Frontal cortex (tissue), 4 donors: ENCODE data around the gene MTHFD2L. TPM values are rescaled to one million over a fixed set of nuclear protein-coding genes. Genes with fewer than 3 reads are reported as not detected.
"Not testable (repeated sequence)": the region's sequence is repeated elsewhere in the genome, so short reads cannot be mapped to it uniquely, and the experiment has no call there.

Experiments
- DNase-seq, 2 donors: peaks; one replicate each; pipeline ENCODE4 v3.0.0; 2012; ENCODE audit warnings: low spot score in 2 of 2
- FAIRE-seq: peaks from 2 replicates; lab custom pipeline; 2012; peaks lifted over from hg19 to GRCh38; lab: Jason Lieb, UNC
- total RNA-seq: library from RNA; depleted of rRNA; stranded (reverse); fragments of >200 nt; gene quantifications from one replicate; pipeline ENCODE4 v1.2.3, GENCODE V29; 2014
- donor health status: control.
- donor health status: control.
- donor health status: control.

MTHFD2L gene
- total RNA-seq, 1 donor from 2014 or later, result 44.0 TPM

GRCh38 chr4:74322301-74322700 is 164.4 kb downstream of the MTHFD2L start:
- DNase-seq, result no peak
- no peak for FAIRE-seq

- DNase-seq (no peak), FAIRE-seq (no peak)
Measured at GRCh38 chr4:74323663-74324062, 165.7 kb downstream of the MTHFD2L start.

- DNase-seq (no peak), FAIRE-seq (no peak)
Measured at GRCh38 chr4:74324262-74324661, 166.3 kb downstream of the MTHFD2L start.

- DNase-seq (no peak), FAIRE-seq (no peak)
Measured at GRCh38 chr4:74325886-74326285, 168.0 kb downstream of the MTHFD2L start.

GRCh38 chr4:74327762-74328161 is 169.8 kb downstream of the MTHFD2L start:
- DNase-seq (no peak), FAIRE-seq (no peak)

- FAIRE-seq (no peak), DNase-seq (no peak)
Measured at GRCh38 chr4:74328501-74328900, 170.6 kb downstream of the MTHFD2L start.

GRCh38 chr4:74329307-74329706 is 171.4 kb downstream of the MTHFD2L start:
- FAIRE-seq (no peak), DNase-seq (no peak)

GRCh38 chr4:74330295-74330750 is 172.4 kb downstream of the MTHFD2L start:
- no peak for FAIRE-seq
- DNase-seq, result no peak

GRCh38 chr4:74331252-74331651 is 173.3 kb downstream of the MTHFD2L start:
- no peak for FAIRE-seq

GRCh38 chr4:74331944-74332343 is 174.0 kb downstream of the MTHFD2L start:
- FAIRE-seq (no peak), DNase-seq (no peak)

More at GRCh38 chr4:74331252-74331651, 173.3 kb downstream of the MTHFD2L start:
- DNase-seq, result no peak

- FAIRE-seq, result no peak
Measured at GRCh38 chr4:74334636-74335035, 176.7 kb downstream of the MTHFD2L start.

GRCh38 chr4:74335341-74336021 is 177.6 kb downstream of the MTHFD2L start:
- FAIRE-seq, result no peak

More at GRCh38 chr4:74334636-74335035, 176.7 kb downstream of the MTHFD2L start:
- DNase-seq, result no peak

GRCh38 chr4:74338792-74339333 is 180.9 kb downstream of the MTHFD2L start:
- DNase-seq (no peak), FAIRE-seq (no peak)

More at GRCh38 chr4:74335341-74336021, 177.6 kb downstream of the MTHFD2L start:
- DNase-seq, result no peak

GRCh38 chr4:74339501-74339900 is 181.6 kb downstream of the MTHFD2L start:
- DNase-seq (no peak), FAIRE-seq (no peak)

- FAIRE-seq, result not testable (repeated sequence)
Measured at GRCh38 chr4:74340421-74340820, 182.5 kb downstream of the MTHFD2L start.

GRCh38 chr4:74344031-74344430 is 186.1 kb downstream of the MTHFD2L start:
- FAIRE-seq (no peak), DNase-seq (no peak)

More at GRCh38 chr4:74340421-74340820, 182.5 kb downstream of the MTHFD2L start:
- not testable (repeated sequence) for DNase-seq

Other genes with a start within 250 kb of the MTHFD2L start
- gene PF4, start 176.1 kb upstream of the MTHFD2L start, total RNA-seq, result not detected
- 4.1 TPM for gene PPBP, start 169.9 kb upstream of the MTHFD2L start, total RNA-seq
- not detected for gene CXCL5, start 159.4 kb upstream of the MTHFD2L start, total RNA-seq
- gene CXCL3, start 119.4 kb upstream of the MTHFD2L start, total RNA-seq, result 0.41 TPM
- 1.6 TPM for gene CXCL2, start 58.9 kb upstream of the MTHFD2L start, total RNA-seq
- gene EPGN, start 150.4 kb downstream of the MTHFD2L start, total RNA-seq, result not detected
- gene EREG, start 207.0 kb downstream of the MTHFD2L start, total RNA-seq, result not detected